Nephron (organoid): ENCODE data around the gene IL17RD.

Experiments
- H3K27ac Mint-ChIP-seq, 3 experiments: 2 replicates each; pipeline ENCODE4 v1.8.0; 2020; ENCODE audit warnings: mixed read lengths in 3 of 3, mild to moderate bottlenecking in 2 of 3, moderate library complexity in 1 of 3
- H3K27me3 Mint-ChIP-seq: 2 replicates; pipeline ENCODE4 v1.8.0; 2021; ENCODE audit warnings: low read depth, mild to moderate bottlenecking, moderate library complexity, mixed read lengths
- H3K36me3 Mint-ChIP-seq: 2 replicates; pipeline ENCODE4 v1.8.0; 2020; ENCODE audit warnings: low read depth, mixed read lengths
- H3K4me1 Mint-ChIP-seq: 2 replicates; pipeline ENCODE4 v1.8.0; 2020; ENCODE audit warnings: mixed read lengths
- H3K4me3 Mint-ChIP-seq, 3 experiments: 2 replicates each; pipeline ENCODE4 v1.8.0; 2020; ENCODE audit warnings: mild to moderate bottlenecking in 3 of 3, mixed read lengths in 3 of 3, moderate library complexity in 2 of 3
- H3K9me3 Mint-ChIP-seq: 2 replicates; pipeline ENCODE4 v1.8.0; 2020; ENCODE audit warnings: mixed read lengths
- CTCF ChIP-seq, 3 experiments: fragments of 200-600 bp; sonication (generic); IDR thresholded peaks; one replicate each; pipeline ENCODE4 v1.5.0; 2021; ENCODE audit warnings: antibody characterized with exemption in 3 of 3; ENCODE audit not compliant: unreplicated experiment in 3 of 3

Gene IL17RD

GRCh38 chr3:57068437-57069089, 96.6 kb downstream of the IL17RD start:
- H3K27ac Mint-ChIP-seq, result peak overlapping the region; percentile 80 to 96 (median 94)
- H3K27me3 Mint-ChIP-seq, result no peaks in the 10 kb centered on the region
- no peak for TF ChIP-seq CTCF (IDR thresholded peaks at IDR 0.05; ENCODE audit: unreplicated experiment in 3 of 3)
- peaks cover 12% of the 10 kb centered on the region for H3K36me3 Mint-ChIP-seq
- peaks cover 33% of the 10 kb centered on the region for H3K4me1 Mint-ChIP-seq
- H3K4me3 Mint-ChIP-seq, result peak overlapping the region in 1 of 3 experiments; percentile 5
- peaks cover 3% of the 10 kb centered on the region for H3K9me3 Mint-ChIP-seq

DNA sequence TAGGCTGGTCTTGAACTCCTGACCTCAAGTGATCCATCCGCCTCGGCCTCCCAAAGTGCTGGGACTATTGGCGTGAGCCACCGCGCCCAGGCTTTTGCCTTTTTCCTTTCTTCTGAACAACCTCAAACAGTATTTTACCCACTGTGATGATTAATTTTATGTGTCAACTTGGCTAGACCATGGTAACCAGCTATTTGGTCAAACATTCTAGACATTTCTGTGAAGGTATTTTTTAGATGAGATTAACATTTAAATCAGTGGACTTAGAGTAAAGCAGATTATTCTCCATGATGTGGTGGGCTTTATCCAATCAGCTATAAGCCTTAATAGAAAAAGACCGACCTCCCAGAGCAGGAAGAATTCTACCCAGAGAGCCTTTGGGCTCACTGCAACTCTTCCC, 98.7 kb downstream of the IL17RD start:
- peaks cover 50% of the 10 kb centered on the region for H3K4me1 Mint-ChIP-seq
- peaks cover 3% of the 10 kb centered on the region for H3K9me3 Mint-ChIP-seq
- no peak overlapping the region for H3K27ac Mint-ChIP-seq
- H3K4me3 Mint-ChIP-seq, result no peak overlapping the region
- H3K27me3 Mint-ChIP-seq, result no peaks in the 10 kb centered on the region
- peaks cover 3% of the 10 kb centered on the region for H3K36me3 Mint-ChIP-seq
- TF ChIP-seq CTCF (IDR thresholded peaks at IDR 0.05; ENCODE audit: unreplicated experiment in 3 of 3), result no peak

GRCh38 chr3:57065588-57065987, 99.6 kb downstream of the IL17RD start:
- Mint-ChIP-seq H3K9me3 (no peaks in the 10 kb centered on the region), H3K27ac (no peak overlapping the region), H3K27me3 (no peaks in the 10 kb centered on the region), H3K4me1 (peaks cover 53% of the 10 kb centered on the region), H3K36me3 (no peaks in the 10 kb centered on the region), H3K4me3 (no peak overlapping the region)
- no peak for TF ChIP-seq CTCF (IDR thresholded peaks at IDR 0.05; ENCODE audit: unreplicated experiment in 3 of 3)

GRCh38 chr3:57064572-57064971, 100.6 kb downstream of the IL17RD start:
- Mint-ChIP-seq H3K4me3 (no peak overlapping the region), H3K27me3 (no peaks in the 10 kb centered on the region), H3K27ac (peak overlapping the region in 1 of 3 experiments; percentile 20), H3K9me3 (no peaks in the 10 kb centered on the region), H3K4me1 (peaks cover 49% of the 10 kb centered on the region), H3K36me3 (no peaks in the 10 kb centered on the region)
- no peak for TF ChIP-seq CTCF (IDR thresholded peaks at IDR 0.05; ENCODE audit: unreplicated experiment in 3 of 3)

- H3K4me1 Mint-ChIP-seq, result peaks cover 43% of the 10 kb centered on the region
- no peaks in the 10 kb centered on the region for H3K36me3 Mint-ChIP-seq
- no peak overlapping the region for H3K4me3 Mint-ChIP-seq
- H3K9me3 Mint-ChIP-seq, result no peaks in the 10 kb centered on the region
- H3K27ac Mint-ChIP-seq, result no peak overlapping the region
- no peak for TF ChIP-seq CTCF (IDR thresholded peaks at IDR 0.05; ENCODE audit: unreplicated experiment in 3 of 3)
- no peaks in the 10 kb centered on the region for H3K27me3 Mint-ChIP-seq
These were observed 101.2 kb downstream of the IL17RD start for GRCh38 chr3:57064001-57064400.

DNA sequence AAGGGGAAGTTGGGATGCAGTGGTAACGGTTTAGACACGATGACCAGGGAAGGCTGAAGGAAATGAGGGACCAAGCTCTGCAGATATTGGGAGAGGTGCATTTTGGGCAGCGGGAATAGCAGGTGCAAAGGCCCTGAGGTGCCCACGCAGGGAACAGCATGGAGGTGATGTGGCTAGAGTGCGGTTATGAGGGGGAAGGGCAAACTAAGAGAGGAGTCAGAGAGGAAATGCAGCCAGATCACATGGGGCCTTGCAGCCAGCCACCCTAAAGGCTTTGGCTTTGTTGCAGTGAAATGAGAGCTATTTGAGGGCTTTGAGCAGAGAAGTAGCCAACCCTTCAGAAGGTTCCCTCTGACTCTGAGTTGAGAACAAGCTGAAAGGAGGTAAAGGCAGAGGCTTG, 102.1 kb downstream of the IL17RD start:
- Mint-ChIP-seq H3K27ac (peak overlapping the region in 2 of 3 experiments; percentile 38 to 39), H3K4me3 (no peak overlapping the region), H3K4me1 (peaks cover 34% of the 10 kb centered on the region), H3K36me3 (no peaks in the 10 kb centered on the region), H3K27me3 (no peaks in the 10 kb centered on the region), H3K9me3 (no peaks in the 10 kb centered on the region)
- TF ChIP-seq CTCF (IDR thresholded peaks at IDR 0.05; ENCODE audit: unreplicated experiment in 3 of 3), result no peak
